Chondrocyte (in vitro differentiated cells): ENCODE results near the gene AQP7. TPM values are rescaled to one million over a fixed set of nuclear protein-coding genes. Genes with fewer than 3 reads are reported as not detected.

Experiments
- DNase-seq: peaks from one replicate; pipeline ENCODE4 v3.0.0; 2021; ENCODE audit warnings: mixed read lengths, low spot score
- H3K27ac Mint-ChIP-seq: one replicate; pipeline ENCODE4 v1.8.0; 2021; ENCODE audit warnings: mild to moderate bottlenecking, moderate library complexity, mixed read lengths; ENCODE audit not compliant: unreplicated experiment
- H3K27me3 Mint-ChIP-seq: 2 replicates; pipeline ENCODE4 v1.8.0; 2021; ENCODE audit warnings: low read depth, mixed read lengths
- H3K36me3 Mint-ChIP-seq: 2 replicates; pipeline ENCODE4 v1.8.0; 2021; ENCODE audit warnings: low read depth, mixed read lengths
- H3K4me1 Mint-ChIP-seq: 2 replicates; pipeline ENCODE4 v1.8.0; 2021; ENCODE audit warnings: low read depth, mild to moderate bottlenecking, mixed read lengths
- H3K4me3 Mint-ChIP-seq: one replicate; pipeline ENCODE4 v1.8.0; 2021; ENCODE audit warnings: mild to moderate bottlenecking, moderate library complexity, mixed read lengths; ENCODE audit not compliant: unreplicated experiment
- H3K9me3 Mint-ChIP-seq: 2 replicates; pipeline ENCODE4 v1.8.0; 2021; ENCODE audit warnings: low read depth, mixed read lengths
- total RNA-seq: library from RNA; stranded (reverse); gene quantifications from 3 replicates; pipeline ENCODE4 v1.2.1, GENCODE V29; 2021
- TF ChIP-seq, protein P1 (sequence below): fragments of 200-600 bp; sonication (generic); IDR thresholded peaks from 2 replicates; pipeline ENCODE4 v1.5.0; 2021; ENCODE audit warnings: antibody characterized with exemption, mild to moderate bottlenecking, moderate library complexity

The AQP7 gene
- total RNA-seq, 1 donor from 2014 or later = 0.30 TPM

DNA sequence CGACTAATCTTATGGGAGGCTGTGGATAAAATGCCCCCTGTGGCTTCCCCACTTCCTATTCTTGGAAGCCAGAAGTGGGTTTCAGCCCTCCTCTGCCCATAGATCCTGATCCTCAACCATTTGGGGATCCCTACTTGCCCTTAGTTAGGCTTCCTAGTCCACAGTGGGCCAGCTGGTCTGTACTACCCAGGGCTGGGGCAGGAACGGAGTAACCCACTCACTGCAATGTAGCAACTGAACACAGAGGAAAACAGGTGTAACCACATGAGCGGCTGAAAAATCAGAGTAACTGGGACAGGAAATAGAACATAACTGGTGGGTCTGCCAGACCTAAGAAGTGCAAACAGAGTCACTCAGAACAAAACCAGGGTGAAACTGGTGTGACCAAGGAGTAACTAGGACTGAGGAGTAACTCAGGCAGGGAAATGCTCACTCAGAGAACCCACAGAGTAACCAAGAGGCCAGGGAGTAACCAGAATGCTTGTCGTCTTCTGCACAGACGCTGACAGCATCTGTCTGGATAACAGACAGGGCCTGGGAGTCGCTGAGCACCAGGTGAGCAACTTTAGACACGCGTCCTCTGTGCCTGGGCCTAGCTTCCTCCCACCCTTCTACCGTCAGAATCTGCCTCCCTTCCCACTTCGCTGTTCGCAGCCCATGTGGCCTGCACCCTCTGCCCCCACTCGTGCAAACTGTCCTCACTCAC, 44.0 kb upstream of the AQP7 start:
- no peaks in the 10 kb centered on the region for H3K27me3 Mint-ChIP-seq
- H3K27ac Mint-ChIP-seq = peak overlapping the region; percentile 88
- no peaks in the 10 kb centered on the region for H3K9me3 Mint-ChIP-seq
- no peak for DNase-seq
- TF ChIP-seq, protein P1, sequence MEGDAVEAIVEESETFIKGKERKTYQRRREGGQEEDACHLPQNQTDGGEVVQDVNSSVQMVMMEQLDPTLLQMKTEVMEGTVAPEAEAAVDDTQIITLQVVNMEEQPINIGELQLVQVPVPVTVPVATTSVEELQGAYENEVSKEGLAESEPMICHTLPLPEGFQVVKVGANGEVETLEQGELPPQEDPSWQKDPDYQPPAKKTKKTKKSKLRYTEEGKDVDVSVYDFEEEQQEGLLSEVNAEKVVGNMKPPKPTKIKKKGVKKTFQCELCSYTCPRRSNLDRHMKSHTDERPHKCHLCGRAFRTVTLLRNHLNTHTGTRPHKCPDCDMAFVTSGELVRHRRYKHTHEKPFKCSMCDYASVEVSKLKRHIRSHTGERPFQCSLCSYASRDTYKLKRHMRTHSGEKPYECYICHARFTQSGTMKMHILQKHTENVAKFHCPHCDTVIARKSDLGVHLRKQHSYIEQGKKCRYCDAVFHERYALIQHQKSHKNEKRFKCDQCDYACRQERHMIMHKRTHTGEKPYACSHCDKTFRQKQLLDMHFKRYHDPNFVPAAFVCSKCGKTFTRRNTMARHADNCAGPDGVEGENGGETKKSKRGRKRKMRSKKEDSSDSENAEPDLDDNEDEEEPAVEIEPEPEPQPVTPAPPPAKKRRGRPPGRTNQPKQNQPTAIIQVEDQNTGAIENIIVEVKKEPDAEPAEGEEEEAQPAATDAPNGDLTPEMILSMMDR = no peak
- H3K4me1 Mint-ChIP-seq = peaks cover 15% of the 10 kb centered on the region
- no peaks in the 10 kb centered on the region for H3K36me3 Mint-ChIP-seq
- H3K4me3 Mint-ChIP-seq = peak overlapping the region; percentile 79

- Mint-ChIP-seq H3K9me3 (no peaks in the 10 kb centered on the region), H3K4me3 (no peak overlapping the region), H3K27ac (no peak overlapping the region), H3K4me1 (peaks cover 15% of the 10 kb centered on the region), H3K27me3 (no peaks in the 10 kb centered on the region), H3K36me3 (no peaks in the 10 kb centered on the region)
- TF ChIP-seq, protein P1 = no peak
- no peak for DNase-seq
Observed at GRCh38 chr9:33445389-33446239, 43.2 kb upstream of the AQP7 start.

DNA sequence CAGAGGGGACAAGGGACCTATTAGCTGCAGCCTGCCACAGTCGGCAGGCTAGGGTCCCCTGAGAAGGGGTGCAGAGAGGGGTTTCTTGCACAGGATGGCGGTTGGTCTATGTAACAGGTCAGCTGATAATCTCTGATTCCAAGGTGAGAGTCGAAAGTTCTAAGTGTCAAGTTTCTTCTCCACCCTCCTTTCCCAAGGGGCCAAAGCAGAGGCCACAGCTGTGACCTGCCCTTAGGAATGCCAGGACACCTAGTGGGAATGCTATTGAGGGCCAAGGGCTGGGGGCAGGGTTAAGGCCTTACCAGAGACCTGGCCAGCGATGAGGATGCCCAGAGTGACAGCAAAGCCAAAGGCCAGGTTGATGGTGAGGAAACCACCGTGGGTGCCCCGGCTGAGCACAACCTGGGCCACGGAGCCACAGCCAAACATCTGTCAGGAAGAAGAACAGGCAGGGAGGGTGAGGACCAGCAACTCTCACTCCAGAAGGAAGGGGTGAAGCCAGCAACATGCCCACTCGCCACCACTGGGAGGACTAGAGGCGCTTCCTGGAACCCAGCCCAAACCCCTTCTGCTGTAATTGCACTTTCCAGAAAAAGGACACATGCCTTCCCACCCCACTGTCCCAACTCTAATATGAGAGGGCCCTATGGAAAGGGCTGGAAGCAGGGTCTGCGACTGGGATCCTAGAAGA, 41.2 kb upstream of the AQP7 start:
- H3K27ac Mint-ChIP-seq = no peak overlapping the region
- DNase-seq = no peak

DNA sequence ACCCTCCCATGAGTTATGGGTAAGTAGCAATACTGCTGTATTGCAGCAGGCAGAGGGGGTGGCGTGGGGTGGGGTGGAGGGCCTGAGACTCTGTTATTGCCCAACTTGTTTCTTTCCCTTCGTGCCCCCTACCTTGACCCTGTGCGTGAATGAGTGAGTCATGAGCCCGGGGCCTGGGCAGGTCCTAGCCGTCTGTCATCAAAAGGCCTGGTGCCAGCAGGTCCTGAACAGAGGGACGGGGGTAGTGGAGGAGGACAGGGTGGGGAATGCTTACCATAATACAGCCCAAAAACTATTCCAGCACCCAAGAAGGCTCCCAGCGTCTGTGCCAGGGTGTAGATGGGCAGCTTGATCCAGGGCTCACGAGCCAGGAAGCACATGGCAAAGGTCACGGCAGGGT, 40.7 kb upstream of the AQP7 start:
- TF ChIP-seq, protein P1 = no peak
- H3K9me3 Mint-ChIP-seq = no peaks in the 10 kb centered on the region
- no peaks in the 10 kb centered on the region for H3K27me3 Mint-ChIP-seq
- H3K27ac Mint-ChIP-seq = no peak overlapping the region
- no peak overlapping the region for H3K4me3 Mint-ChIP-seq
- H3K4me1 Mint-ChIP-seq = peaks cover 18% of the 10 kb centered on the region
- H3K36me3 Mint-ChIP-seq = no peaks in the 10 kb centered on the region
- DNase-seq = no peak

More for the DNA sequence above, 41.2 kb upstream of the AQP7 start:
- TF ChIP-seq, protein P1 = no peak
- H3K4me3 Mint-ChIP-seq = no peak overlapping the region
- H3K9me3 Mint-ChIP-seq = no peaks in the 10 kb centered on the region
- H3K4me1 Mint-ChIP-seq = peaks cover 18% of the 10 kb centered on the region
- no peaks in the 10 kb centered on the region for H3K36me3 Mint-ChIP-seq
- no peaks in the 10 kb centered on the region for H3K27me3 Mint-ChIP-seq

DNA sequence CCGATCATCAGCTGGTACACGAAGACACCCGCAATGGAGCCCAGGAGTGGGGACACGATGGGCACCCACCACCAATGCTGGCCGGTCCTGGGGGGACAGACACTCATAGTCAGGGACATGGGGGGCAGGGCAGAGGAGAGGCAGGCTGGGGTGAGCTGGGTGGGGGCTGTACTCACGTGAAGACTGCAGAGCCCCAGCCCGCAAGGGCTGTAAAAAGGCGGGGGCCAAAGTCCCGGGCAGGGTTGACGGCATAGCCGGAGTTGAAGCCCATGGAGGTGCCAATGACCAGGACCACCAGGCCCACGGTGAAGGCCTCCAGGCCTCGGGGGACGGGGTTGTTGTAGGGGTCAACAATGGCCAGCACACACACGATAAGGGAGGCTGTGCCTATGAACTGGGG, 39.8 kb upstream of the AQP7 start:
- H3K27me3 Mint-ChIP-seq = no peaks in the 10 kb centered on the region
- TF ChIP-seq, protein P1 = no peak
- H3K4me1 Mint-ChIP-seq = peaks cover 16% of the 10 kb centered on the region
- no peaks in the 10 kb centered on the region for H3K36me3 Mint-ChIP-seq
- no peak for DNase-seq
- no peak overlapping the region for H3K27ac Mint-ChIP-seq
- no peaks in the 10 kb centered on the region for H3K9me3 Mint-ChIP-seq
- no peak overlapping the region for H3K4me3 Mint-ChIP-seq
